C4-2B (cell line): Measurements from ENCODE around the gene NTRK1.

Experiments used
- ZFX ChIP-seq: fragments of 450-650 bp; IDR thresholded peaks from 2 replicates; pipeline ENCODE4 v1.6.1; 2017
- TF ChIP-seq, protein P1 (sequence below): fragments of 450-650 bp; conservative IDR thresholded peaks from 2 replicates; pipeline ENCODE4 v1.5.1; 2017; ENCODE audit warnings: mild to moderate bottlenecking

DNA sequence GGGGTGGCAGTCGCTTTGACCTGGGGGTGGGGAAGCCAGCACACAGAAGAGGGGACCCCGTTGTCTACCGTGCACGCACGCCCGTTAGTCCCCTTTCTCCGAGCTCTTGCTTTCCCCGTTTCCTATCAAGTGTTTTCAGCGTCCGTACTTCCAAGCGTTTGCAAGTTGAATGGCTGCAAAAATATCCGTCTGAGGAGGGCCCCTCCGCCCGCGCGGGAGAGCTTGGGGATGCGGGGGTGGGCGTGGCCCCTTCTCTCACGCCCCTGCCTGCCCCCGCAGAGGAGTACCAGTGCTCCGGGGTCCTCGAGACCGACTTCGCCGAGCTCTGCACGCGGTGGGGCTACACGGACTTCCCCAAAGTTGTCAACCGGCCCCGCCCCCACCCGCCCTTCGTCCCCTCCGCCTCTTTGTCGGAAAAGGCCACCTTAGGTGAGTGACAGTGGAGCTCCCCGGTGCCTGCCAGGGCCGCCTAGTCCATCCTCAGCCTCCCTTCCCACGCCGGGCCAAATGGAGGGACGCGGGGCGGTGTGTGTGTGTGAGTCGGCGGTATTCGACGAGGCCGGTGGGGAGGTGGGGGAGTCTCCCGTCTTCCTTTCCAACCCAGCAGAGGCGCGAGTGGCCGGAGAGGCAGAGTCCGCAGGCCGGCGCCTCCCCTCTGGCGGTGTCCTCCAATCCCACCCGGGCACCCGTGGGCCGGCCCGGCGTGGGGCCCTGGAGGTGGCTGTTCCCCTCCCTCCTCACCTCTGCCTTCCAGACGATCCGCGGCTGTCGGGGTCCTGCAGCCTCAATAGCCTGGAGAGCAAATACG lies 63.2 kb downstream of the NTRK1 start:
- TF ChIP-seq, protein P1, sequence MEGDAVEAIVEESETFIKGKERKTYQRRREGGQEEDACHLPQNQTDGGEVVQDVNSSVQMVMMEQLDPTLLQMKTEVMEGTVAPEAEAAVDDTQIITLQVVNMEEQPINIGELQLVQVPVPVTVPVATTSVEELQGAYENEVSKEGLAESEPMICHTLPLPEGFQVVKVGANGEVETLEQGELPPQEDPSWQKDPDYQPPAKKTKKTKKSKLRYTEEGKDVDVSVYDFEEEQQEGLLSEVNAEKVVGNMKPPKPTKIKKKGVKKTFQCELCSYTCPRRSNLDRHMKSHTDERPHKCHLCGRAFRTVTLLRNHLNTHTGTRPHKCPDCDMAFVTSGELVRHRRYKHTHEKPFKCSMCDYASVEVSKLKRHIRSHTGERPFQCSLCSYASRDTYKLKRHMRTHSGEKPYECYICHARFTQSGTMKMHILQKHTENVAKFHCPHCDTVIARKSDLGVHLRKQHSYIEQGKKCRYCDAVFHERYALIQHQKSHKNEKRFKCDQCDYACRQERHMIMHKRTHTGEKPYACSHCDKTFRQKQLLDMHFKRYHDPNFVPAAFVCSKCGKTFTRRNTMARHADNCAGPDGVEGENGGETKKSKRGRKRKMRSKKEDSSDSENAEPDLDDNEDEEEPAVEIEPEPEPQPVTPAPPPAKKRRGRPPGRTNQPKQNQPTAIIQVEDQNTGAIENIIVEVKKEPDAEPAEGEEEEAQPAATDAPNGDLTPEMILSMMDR, result no peak
- no peak for TF ChIP-seq ZFX
